OCI-LY1 (cell line): ENCODE results near the gene ITCH.

Experiments
- CTCF ChIP-seq: fragments of 200-600 bp; sonication (generic), shearing (Covaris generic); IDR thresholded peaks from 2 replicates; pipeline ENCODE4 v1.5.1; 2017; ENCODE audit warnings: mild to moderate bottlenecking, antibody characterized with exemption, low read length, moderate library complexity, mixed read lengths
- EZH2 ChIP-seq: fragments of 200-600 bp; sonication (generic), shearing (Covaris generic); IDR thresholded peaks from 2 replicates; pipeline ENCODE4 v1.8.0; 2017; ENCODE audit warnings: borderline replicate concordance, mixed run types, mild to moderate bottlenecking, antibody characterized with exemption, low read length, moderate library complexity, mixed read lengths

- TF ChIP-seq CTCF (no peak), EZH2 (no peak)
Measured at GRCh38 chr20:34472246-34472925, 109.3 kb downstream of the ITCH start.
